ENCODE data around the gene KCNQ1. TPM values are rescaled to one million over a fixed set of nuclear protein-coding genes. Genes with fewer than 3 reads are reported as not detected.
A peak's percentile ranks its signal among the peaks of the same experiment; 100 is the strongest.

KCNQ1 gene
- total and polyA plus RNA-seq, 9 of the 15 experiments (the other 6 are each of a cell fraction or from before 2014, with no cell fraction given): 0.44 TPM; not detected in 8

DNA sequence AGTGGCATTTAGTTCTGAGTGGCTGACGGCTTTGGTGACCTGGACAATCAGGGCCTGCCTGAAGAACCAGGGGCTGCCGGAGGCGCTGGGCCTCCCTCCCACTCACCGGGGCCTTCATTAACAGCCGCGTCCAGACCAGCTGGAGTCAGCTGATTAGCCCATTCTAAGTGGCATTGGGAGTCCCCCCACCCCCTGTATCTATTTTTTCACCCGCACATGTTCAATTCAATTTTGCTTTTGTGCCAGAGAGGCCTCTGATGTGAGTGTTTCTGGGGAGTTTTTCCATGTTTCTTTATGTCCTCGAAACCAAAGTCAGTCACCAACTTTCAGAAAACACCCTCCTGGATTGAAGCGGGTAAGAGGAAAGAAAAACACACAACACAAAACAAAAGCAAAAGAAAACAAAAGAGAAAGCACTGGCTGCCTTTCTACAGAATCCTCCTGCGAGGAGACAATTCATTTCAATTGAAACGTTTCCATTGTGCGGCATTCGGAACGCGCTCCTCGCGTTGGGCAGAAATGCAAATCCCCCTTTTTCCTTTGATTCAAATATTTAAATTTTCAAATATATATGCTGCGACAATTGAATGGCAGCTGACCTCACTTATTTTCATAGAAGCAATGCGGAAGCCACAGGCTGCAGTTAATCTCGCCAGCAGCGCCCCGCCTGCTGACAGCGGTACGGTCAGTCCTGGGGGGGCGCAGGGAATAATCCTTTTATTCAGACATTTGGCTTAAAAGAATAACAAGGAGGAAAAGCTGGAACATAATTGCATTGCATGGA lies 423.1 kb downstream of the KCNQ1 start (continued):
- TF ChIP-seq ZNF561 (CRISPR knock-in tag; conservative IDR thresholded peaks at IDR 0.05) (no peak), ETS2 (tag; IDR thresholded peaks at IDR 0.05; ENCODE audit: borderline replicate concordance, poor library complexity, severe bottlenecking) (no peak), CREM (IDR thresholded peaks at IDR 0.05; ENCODE audit: low read depth) (no peak), DDX20 (tag; IDR thresholded peaks at IDR 0.05; ENCODE audit: low read depth) (no peak), JUNB (CRISPR knock-in tag; conservative IDR thresholded peaks at IDR 0.05) (no peak), MGA (IDR thresholded peaks at IDR 0.05) (peak; percentile 43), LEF1 (IDR thresholded peaks at IDR 0.05) (peak; percentile 64; the same call in 1 of the 2 replicates)
- TF ChIP-seq, protein P1, sequence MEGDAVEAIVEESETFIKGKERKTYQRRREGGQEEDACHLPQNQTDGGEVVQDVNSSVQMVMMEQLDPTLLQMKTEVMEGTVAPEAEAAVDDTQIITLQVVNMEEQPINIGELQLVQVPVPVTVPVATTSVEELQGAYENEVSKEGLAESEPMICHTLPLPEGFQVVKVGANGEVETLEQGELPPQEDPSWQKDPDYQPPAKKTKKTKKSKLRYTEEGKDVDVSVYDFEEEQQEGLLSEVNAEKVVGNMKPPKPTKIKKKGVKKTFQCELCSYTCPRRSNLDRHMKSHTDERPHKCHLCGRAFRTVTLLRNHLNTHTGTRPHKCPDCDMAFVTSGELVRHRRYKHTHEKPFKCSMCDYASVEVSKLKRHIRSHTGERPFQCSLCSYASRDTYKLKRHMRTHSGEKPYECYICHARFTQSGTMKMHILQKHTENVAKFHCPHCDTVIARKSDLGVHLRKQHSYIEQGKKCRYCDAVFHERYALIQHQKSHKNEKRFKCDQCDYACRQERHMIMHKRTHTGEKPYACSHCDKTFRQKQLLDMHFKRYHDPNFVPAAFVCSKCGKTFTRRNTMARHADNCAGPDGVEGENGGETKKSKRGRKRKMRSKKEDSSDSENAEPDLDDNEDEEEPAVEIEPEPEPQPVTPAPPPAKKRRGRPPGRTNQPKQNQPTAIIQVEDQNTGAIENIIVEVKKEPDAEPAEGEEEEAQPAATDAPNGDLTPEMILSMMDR (IDR thresholded peaks at IDR 0.05 in 2 of 3, conservative IDR thresholded peaks at IDR 0.05 in 1 of 3; ENCODE audit: insufficient read depth in 2 of 3, low read depth in 1 of 3, low read length in 3 of 3): peak in 2 of 3 experiments; percentile 22 to 31; a peak in 3 of 6 replicates
- TF ChIP-seq, protein P2, sequence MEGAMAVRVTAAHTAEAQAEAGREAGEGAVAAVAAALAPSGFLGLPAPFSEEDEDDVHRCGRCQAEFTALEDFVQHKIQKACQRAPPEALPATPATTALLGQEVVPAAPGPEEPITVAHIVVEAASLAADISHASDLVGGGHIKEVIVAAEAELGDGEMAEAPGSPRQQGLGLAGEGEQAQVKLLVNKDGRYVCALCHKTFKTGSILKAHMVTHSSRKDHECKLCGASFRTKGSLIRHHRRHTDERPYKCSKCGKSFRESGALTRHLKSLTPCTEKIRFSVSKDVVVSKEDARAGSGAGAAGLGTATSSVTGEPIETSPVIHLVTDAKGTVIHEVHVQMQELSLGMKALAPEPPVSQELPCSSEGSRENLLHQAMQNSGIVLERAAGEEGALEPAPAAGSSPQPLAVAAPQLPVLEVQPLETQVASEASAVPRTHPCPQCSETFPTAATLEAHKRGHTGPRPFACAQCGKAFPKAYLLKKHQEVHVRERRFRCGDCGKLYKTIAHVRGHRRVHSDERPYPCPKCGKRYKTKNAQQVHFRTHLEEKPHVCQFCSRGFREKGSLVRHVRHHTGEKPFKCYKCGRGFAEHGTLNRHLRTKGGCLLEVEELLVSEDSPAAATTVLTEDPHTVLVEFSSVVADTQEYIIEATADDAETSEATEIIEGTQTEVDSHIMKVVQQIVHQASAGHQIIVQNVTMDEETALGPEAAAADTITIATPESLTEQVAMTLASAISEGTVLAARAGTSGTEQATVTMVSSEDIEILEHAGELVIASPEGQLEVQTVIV (CRISPR knock-in tag; IDR thresholded peaks at IDR 0.05; ENCODE audit: borderline replicate concordance): no peak
